Omental fat pad (tissue), 4 donors: ENCODE data around the gene FAM228B. TPM values are rescaled to one million over a fixed set of nuclear protein-coding genes. Genes with fewer than 3 reads are reported as not detected.
A peak's percentile ranks its signal among the peaks of the same experiment; 100 is the strongest.

Source experiments
- ATAC-seq: fragments of 150-250 bp; one replicate; pipeline ENCODE4 v1.9.1; 2016; ENCODE audit warnings: mild to moderate bottlenecking, moderate library complexity; ENCODE audit not compliant: low FRiP score
- DNase-seq: peaks from one replicate; pipeline ENCODE4 v3.0.0-alpha.2; 2019; ENCODE audit warnings: low spot score
- total RNA-seq, 4 donors: library from RNA; depleted of rRNA; stranded (reverse); fragments of >200 nt; gene quantifications; one replicate each; pipeline ENCODE4 v1.1.0, GENCODE V29; 2016
- TF ChIP-seq, protein P1 (sequence below), 3 donors: fragments of 450-650 bp; IDR thresholded peaks; one replicate each; pipeline ENCODE4 v1.5.1; 2016 to 2017; ENCODE audit warnings: antibody characterized with exemption in 3 of 3, mild to moderate bottlenecking in 3 of 3, moderate library complexity in 2 of 3

The FAM228B gene
- total RNA-seq, 4 donors from 2014 or later, result 13.4 to 21.8 (median 17.0) TPM

GRCh38 chr2:24077879-24078278 lies 45.4 kb upstream of the FAM228B start:
- TF ChIP-seq, protein P1, sequence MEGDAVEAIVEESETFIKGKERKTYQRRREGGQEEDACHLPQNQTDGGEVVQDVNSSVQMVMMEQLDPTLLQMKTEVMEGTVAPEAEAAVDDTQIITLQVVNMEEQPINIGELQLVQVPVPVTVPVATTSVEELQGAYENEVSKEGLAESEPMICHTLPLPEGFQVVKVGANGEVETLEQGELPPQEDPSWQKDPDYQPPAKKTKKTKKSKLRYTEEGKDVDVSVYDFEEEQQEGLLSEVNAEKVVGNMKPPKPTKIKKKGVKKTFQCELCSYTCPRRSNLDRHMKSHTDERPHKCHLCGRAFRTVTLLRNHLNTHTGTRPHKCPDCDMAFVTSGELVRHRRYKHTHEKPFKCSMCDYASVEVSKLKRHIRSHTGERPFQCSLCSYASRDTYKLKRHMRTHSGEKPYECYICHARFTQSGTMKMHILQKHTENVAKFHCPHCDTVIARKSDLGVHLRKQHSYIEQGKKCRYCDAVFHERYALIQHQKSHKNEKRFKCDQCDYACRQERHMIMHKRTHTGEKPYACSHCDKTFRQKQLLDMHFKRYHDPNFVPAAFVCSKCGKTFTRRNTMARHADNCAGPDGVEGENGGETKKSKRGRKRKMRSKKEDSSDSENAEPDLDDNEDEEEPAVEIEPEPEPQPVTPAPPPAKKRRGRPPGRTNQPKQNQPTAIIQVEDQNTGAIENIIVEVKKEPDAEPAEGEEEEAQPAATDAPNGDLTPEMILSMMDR (IDR thresholded peaks at IDR 0.05), result no peak
- DNase-seq (no peak), ATAC-seq (no peak)

- TF ChIP-seq, protein P1 (IDR thresholded peaks at IDR 0.05), result no peak
- DNase-seq (no peak), ATAC-seq (no peak)
Measured at GRCh38 chr2:24080701-24081100, 42.6 kb upstream of the FAM228B start.

GRCh38 chr2:24082787-24083566 lies 40.3 kb upstream of the FAM228B start:
- TF ChIP-seq, protein P1 (IDR thresholded peaks at IDR 0.05), result no peak
- DNase-seq (no peak), ATAC-seq (no peak)

DNA sequence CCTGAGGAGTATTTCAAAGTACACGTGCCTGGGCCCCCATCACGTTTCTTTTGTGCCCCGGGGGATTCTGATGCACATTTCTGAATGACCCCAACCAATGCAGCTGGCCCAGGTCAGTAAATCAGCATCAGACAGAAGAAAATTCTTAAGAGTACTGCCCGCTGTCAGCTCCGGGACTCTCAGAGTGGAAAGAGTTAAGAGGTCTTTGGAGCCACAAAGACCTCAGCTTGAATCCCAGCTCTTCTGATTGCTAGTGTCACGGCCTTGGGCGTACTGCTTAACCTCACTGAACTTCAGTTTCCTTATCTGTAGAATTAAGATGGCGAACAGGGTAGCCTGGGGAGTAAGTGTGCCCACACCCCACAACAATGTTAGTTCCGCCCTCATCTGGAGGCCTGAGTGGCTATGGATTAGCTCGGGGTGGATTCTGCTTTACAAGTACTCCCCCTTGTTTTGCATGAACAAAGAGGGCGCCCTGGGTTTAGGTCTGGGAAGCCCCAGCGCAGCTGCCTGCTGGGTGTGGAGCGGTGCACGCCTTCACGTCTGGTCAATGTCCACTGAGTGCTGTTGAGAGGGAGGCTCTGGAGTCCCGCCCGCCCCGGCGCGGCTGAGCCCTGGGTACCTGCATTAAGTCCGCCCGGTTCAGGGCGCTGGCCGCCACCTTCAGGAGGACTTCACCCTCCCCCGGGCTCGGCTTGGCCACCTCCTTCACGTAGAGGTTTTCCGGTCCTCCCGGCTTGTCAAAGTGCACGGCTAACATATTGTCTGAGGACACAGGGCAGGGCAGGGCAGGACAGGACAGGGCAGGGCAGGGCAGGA lies 39.5 kb upstream of the FAM228B start:
- ATAC-seq (peak; percentile 87), DNase-seq (no peak)
- TF ChIP-seq, protein P1 (IDR thresholded peaks at IDR 0.05), result no peak

GRCh38 chr2:24084386-24085199 lies 38.7 kb upstream of the FAM228B start, which contains the start of gene TP53I3:
Gene TP53I3, minus strand, starts transcription at chr2:24084834. Its CDS starts 508 bp downstream, at chr2:24084326.
- ATAC-seq (peak; percentile 98), DNase-seq (peak; percentile 70)
- TF ChIP-seq, protein P1 (IDR thresholded peaks at IDR 0.05), result peak in 2 of 3 donors; percentile 79 to 92

DNA sequence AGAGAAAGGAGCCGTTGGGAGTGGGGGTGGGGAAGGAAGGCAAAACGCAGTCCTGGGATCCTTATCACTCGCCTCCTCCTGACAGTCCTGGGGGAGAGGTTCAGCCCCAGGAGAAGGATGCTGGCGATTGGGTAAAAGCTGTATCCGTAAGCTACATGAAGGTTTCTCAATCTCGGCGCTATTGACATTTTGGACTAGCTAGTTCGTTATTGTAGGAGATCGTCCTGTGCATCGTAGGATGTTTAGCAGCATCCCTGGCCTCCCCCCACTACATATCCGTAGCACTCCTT lies 38.1 kb upstream of the FAM228B start:
- ATAC-seq, result no peak
- TF ChIP-seq, protein P1 (IDR thresholded peaks at IDR 0.05), result no peak
- no peak for DNase-seq
